GM12864 (cell line): ENCODE results near the gene NOL9.

ENCODE experiments used
- DNase-seq: peaks from one replicate; pipeline ENCODE4 v3.0.0-alpha.2; 2011; ENCODE audit warnings: low read depth
- H3K4me3 ChIP-seq: 2 replicates; pipeline ENCODE4 v1.5.1; 2011; ENCODE audit warnings: mild to moderate bottlenecking, low read depth, low read length, control low read depth
- TF ChIP-seq, protein P1 (sequence below): IDR thresholded peaks from 2 replicates; pipeline ENCODE4 v1.5.1; 2011; ENCODE audit warnings: low read depth, mild to moderate bottlenecking, moderate library complexity, low read length, control low read depth, inconsistent platforms; ENCODE audit errors: missing control alignments

Gene NOL9

DNA sequence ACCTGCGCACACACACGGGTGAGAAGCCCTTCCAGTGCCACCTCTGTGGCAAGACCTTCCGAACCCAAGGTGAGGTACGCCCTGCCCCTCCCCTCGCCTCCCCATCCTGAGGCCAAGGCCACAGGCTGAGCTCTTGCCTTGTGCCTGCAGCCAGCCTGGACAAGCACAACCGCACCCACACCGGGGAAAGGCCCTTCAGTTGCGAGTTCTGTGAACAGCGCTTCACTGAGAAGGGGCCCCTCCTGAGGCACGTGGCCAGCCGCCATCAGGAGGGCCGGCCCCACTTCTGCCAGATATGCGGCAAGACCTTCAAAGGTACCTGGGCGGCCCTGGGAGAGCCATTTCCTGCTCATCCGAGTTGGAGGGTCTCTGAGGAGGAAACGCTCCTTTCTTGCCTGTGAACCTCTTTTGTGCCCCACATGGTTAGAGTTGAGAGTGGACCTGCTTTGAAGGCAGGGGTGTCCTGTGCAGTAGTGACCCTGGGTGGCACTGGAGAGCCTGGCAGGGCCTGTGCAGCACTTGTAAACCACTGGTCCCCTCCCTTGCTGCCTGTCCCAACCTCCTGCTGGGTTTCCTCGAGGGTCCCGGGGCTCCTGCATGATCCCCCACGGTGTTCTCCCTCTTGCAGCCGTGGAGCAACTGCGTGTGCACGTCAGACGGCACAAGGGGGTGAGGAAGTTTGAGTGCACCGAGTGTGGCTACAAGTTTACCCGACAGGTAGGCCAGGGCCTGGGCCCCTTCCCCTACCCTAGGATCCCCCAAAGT lies 34.0 kb upstream of the NOL9 start:
- no peak for DNase-seq
- H3K4me3 ChIP-seq: no peak overlapping the region
- TF ChIP-seq, protein P1, sequence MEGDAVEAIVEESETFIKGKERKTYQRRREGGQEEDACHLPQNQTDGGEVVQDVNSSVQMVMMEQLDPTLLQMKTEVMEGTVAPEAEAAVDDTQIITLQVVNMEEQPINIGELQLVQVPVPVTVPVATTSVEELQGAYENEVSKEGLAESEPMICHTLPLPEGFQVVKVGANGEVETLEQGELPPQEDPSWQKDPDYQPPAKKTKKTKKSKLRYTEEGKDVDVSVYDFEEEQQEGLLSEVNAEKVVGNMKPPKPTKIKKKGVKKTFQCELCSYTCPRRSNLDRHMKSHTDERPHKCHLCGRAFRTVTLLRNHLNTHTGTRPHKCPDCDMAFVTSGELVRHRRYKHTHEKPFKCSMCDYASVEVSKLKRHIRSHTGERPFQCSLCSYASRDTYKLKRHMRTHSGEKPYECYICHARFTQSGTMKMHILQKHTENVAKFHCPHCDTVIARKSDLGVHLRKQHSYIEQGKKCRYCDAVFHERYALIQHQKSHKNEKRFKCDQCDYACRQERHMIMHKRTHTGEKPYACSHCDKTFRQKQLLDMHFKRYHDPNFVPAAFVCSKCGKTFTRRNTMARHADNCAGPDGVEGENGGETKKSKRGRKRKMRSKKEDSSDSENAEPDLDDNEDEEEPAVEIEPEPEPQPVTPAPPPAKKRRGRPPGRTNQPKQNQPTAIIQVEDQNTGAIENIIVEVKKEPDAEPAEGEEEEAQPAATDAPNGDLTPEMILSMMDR: no peak

DNA sequence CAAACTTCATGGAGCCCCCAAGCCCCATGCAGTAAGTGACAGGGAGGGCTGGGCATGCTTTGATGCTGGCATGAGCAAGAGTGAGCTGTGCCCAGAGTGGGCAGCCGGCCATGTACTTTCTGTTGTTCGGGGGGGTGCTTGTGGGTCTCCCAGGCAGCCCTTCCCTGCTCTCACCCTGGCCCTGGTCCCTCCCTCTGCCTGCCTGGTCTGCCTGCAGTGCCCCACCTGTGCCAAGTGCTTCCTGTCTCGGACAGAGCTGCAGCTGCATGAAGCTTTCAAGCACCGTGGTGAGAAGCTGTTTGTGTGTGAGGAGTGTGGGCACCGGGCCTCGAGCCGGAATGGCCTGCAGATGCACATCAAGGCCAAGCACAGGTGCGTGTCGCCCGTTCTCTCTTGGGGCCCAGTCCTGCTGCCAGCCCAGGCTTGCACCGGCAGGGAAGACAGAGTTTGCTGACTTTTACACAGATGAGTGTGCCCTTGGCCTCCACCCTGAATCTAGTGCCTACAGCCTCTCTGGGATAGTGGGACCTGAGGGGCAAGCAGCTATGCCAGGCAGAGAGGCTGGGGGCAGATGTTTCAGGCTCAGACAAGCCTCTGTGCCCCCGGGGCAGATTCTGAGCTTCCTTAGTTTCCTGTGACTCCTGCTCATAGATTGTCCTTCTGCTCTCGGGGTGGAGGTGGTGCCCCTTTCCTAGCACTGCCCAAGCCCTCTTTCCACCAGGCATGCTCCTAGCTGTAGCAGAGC lies 33.1 kb upstream of the NOL9 start:
- H3K4me3 ChIP-seq: no peak overlapping the region
- DNase-seq: no peak
- TF ChIP-seq, protein P1: no peak

DNA sequence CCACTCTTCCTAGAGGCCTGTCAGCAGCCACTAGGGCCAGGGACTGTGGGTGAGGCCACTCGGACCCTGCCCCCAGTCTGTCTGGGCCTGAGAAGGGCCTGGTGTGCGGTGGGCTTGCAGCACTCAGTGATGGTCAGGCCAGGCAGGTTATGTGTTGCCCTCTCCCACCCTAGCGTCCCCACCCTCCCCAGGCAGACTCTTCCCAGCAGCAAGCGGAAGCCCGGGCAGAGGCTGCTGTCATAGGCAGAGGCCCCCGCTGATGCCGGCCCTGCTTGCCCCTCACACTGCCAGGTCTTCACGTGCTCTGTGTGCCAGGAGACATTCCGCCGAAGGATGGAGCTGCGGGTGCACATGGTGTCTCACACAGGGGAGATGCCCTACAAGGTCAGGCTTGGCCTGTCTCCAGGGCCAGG lies 32.1 kb upstream of the NOL9 start:
- TF ChIP-seq, protein P1: no peak
- no peak overlapping the region for H3K4me3 ChIP-seq
- DNase-seq: no peak

DNA sequence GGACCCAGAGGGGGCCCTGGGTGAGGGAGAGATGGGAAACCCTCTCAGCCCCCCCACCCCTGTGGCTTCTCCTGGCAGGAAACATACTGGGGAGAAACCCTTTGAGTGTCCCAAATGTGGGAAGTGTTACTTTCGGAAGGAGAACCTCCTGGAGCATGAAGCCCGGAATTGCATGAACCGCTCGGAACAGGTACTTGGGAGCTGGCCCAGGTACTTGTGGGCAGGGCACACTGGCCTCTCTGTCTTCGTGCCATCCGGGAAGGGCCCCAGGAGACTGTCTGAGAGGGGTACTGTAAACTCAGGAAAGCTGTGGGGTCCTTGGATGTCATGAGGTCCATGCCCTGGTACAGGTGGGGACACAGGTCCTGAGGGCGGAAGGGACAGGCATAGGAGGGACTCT lies 31.5 kb upstream of the NOL9 start:
- TF ChIP-seq, protein P1: no peak
- H3K4me3 ChIP-seq: no peak overlapping the region
- no peak for DNase-seq

DNA sequence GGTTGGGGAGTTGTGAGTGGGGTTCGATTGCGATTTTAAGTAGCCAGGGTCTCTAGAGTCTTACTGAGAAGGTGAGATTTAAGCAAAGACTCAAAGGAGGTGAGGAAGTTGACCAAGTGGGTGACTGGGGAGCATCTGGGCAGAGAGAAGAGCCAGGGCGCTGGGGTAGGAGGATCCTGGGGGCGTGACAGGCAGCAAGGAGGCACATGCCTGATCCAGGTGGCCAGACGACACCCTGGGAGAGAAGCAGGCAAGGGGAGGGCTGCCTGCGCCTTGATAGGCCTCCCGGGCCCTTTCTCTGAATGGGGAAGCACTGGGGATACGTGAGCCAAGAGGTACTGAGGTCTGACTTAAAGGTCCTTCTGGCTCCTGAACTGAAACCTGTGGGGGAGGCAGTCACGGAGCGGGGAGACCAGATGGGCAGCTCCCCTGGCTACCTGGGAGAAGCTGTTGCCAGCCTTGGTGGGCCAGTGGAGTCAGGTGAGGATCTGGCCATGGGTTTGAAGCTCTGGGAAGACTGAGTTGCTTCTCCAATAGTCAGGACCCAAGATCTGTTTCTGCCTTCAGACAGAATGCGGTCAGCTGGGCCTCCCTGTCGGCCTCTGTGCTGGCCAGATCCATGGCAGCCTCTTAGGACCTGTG lies 30.9 kb upstream of the NOL9 start:
- TF ChIP-seq, protein P1: no peak
- no peak overlapping the region for H3K4me3 ChIP-seq
- DNase-seq: no peak

DNA sequence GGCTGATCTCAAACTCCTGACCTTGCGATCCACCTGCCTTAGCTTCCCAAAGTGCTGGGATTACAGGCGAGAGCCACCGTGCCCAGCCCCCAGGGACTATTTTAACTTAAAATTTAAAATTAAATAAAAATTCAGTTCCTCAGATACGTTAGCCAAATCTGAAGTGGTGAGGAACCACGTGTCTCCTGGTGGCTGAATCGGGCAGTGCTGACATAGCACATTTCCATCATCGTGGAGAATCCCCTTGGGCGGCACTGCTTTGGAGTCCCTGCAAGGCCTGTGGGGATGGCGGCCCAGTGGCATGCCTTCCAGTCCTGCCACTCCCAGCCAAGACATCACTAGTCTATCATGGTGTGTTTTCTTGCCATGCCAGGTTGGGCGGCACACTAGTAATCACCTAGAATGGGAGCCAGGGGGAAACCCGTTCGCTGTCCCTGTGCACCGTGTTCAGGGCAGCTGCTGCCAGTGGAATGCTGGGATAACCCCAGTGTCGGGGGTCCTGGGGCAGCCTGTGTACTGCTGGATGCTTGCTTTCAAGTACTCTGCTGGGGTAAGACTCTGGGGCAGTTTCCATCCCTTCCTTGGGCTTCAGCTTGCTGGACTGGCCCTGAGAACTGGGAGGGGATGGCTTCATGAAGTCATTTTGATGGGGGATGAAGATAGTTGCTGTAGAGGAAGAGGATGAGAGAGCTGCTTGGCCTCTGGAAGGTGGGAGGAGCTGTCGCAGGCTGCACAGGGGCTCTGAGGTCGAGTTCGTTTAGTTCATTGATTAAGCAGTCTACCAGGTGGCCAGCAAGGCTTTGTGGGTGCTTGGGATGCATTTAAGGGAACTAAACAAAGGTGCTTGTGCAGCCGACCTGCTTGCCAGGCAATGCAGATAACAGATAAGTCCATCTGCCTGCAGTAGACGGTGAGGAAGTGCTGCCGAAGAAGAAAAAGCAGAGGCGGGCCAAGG lies 30.1 kb upstream of the NOL9 start:
- no peak overlapping the region for H3K4me3 ChIP-seq
- DNase-seq: no peak
- TF ChIP-seq, protein P1: peak; percentile 10
